Esophagus squamous epithelium (tissue), 5 donors: ENCODE measurements around the gene ITPRIPL2. TPM values are rescaled to one million over a fixed set of nuclear protein-coding genes. Genes with fewer than 3 reads are reported as not detected.

Source experiments
- DNase-seq: peaks from one replicate; lab custom pipeline; 2025; lab: John Stamatoyannopoulos, UW
- H3K27ac ChIP-seq, 4 donors: fragments of 200-600 bp; sonication (generic); one replicate each; pipeline ENCODE4 v1.5.1; 2016 to 2019; ENCODE audit warnings: mild to moderate bottlenecking in 1 of 4
- H3K27me3 ChIP-seq, 4 donors: fragments of 200-600 bp; sonication (generic); 1 replicate in 3 of 4; 2 replicates in 1 of 4; pipeline versions ENCODE4 v1.5.1 to v1.6.0; 2017 to 2021; ENCODE audit warnings: antibody characterized with exemption in 1 of 4
- H3K36me3 ChIP-seq, 3 donors: fragments of 200-600 bp; sonication (generic); one replicate each; pipeline ENCODE4 v1.5.1; 2016 to 2019
- H3K4me1 ChIP-seq, 3 donors: fragments of 200-600 bp; sonication (generic); one replicate each; pipeline ENCODE4 v1.5.1; 2017 to 2019
- H3K4me3 ChIP-seq, 4 donors: fragments of 200-600 bp; sonication (generic); 1 replicate in 3 of 4; 2 replicates in 1 of 4; pipeline ENCODE4 v1.5.1; 2016 to 2019; ENCODE audit warnings: mild to moderate bottlenecking in 2 of 4, moderate library complexity in 1 of 4
- H3K9me3 ChIP-seq, 3 donors: fragments of 200-600 bp; sonication (generic); one replicate each; pipeline ENCODE4 v1.5.1; 2016 to 2019
- CTCF ChIP-seq, 6 experiments: fragments of 450-650 bp in 4 of 6; fragments of 200-600 bp in 2 of 6; sonication (generic) in 2 of 6; IDR thresholded peaks; one replicate each; pipeline ENCODE4 v1.5.1; 2016 to 2019; ENCODE audit warnings: antibody characterized with exemption in 6 of 6, mild to moderate bottlenecking in 4 of 6, moderate library complexity in 4 of 6
- POLR2A ChIP-seq, 4 donors: fragments of 450-650 bp; IDR thresholded peaks; one replicate each; pipeline ENCODE4 v1.6.1; 2017; ENCODE audit warnings: antibody characterized with exemption in 4 of 4, mild to moderate bottlenecking in 4 of 4, moderate library complexity in 3 of 4
- WGBS, 2 donors: methylation state at CpG; one replicate each; pipeline ENCODE4 v1.1.5; 2018; 5-methylcytosine and 5-hydroxymethylcytosine counted together
- intact Hi-C: fragments of 100-400 bp; cut with DNase I; formaldehyde crosslinking; loops from one replicate; pipeline ENCODE4 v1.15.0; 2022
- total RNA-seq, 4 donors: library from RNA; depleted of rRNA; stranded (reverse); fragments of >200 nt; gene quantifications; one replicate each; pipeline ENCODE4 v1.1.0, GENCODE V29; 2016
- donor health status: DM: yes; HTN: yes; CAD: no.

ITPRIPL2 gene
- total RNA-seq, 4 donors from 2014 or later: 18.3 to 78.6 (median 42.4) TPM

- H3K27me3 ChIP-seq: no peaks in the 10 kb centered on the region
- intact Hi-C loops: no loop called here
- H3K36me3 ChIP-seq: no peaks in the 10 kb centered on the region
- H3K4me3 ChIP-seq: peak overlapping the region in 2 of 4 donors; percentile 14 to 24
- 30 to 33% methylated on average over 9 to 10 of the region's 10 CpGs for WGBS, 2 donors
- peak overlapping the region; percentile 76 to 87 (median 80) for H3K27ac ChIP-seq
- TF ChIP-seq CTCF (IDR thresholded peaks at IDR 0.05): no peak
- TF ChIP-seq POLR2A (IDR thresholded peaks at IDR 0.05): no peak
- peaks cover 65 to 100% (median 72%) of the 10 kb centered on the region in 3 donors for H3K4me1 ChIP-seq
- DNase-seq: no peak
- no peaks in the 10 kb centered on the region for H3K9me3 ChIP-seq
Measured at GRCh38 chr16:19136549-19137196, 22.9 kb downstream of the ITPRIPL2 start.

DNA sequence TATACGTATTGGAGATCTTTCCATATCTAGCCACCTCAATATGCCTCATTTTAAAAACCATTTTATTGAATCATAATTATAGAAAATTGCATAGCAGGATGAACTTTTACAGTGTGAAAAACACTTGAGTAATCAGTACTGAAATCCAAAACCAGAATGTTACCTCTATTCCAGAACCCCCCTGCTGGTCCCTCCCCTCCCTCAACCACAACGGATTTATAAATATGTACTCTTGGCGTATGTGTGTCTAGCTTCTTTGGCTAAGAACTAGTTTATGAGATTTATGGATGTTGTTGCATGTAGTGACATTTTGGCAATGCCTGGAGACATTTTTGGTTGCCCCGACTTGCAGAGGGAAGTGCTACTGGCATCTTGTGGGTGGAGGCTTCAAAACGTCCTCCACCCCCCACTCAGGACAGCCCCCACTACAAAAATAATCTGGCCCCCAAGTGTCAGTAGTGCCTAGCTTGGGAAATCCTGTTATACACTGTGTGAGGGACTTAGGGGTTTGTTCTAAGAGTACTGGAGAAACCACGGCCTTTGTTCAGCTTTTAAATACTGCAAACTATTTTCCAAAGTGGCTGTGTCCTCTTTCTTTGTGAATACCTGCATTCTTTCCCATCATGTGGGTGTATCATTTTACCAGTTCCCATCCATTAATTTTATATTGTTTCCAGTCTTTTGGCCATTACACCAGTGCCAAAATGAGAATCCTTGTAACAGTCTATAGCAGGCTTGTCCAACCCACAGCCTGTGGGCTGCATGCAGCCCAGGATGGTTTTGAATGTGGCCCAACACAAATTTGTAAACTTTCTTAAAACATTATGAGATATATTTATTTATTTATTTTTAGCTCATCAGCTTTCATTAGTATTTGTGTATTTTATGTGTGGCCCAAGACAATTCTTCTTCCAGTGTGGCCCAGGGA lies 23.7 kb downstream of the ITPRIPL2 start:
- TF ChIP-seq CTCF (IDR thresholded peaks at IDR 0.05) (no peak), POLR2A (IDR thresholded peaks at IDR 0.05) (no peak)
- 15 to 27% methylated on average over 6 of the region's 6 CpGs for whole genome bisulfite sequencing, 2 donors
- peaks cover 57 to 100% (median 70%) of the 10 kb centered on the region in 3 donors for H3K4me1 ChIP-seq
- peak overlapping the region; percentile 76 to 87 (median 80) for H3K27ac ChIP-seq
- H3K9me3 ChIP-seq: no peaks in the 10 kb centered on the region
- H3K36me3 ChIP-seq: no peaks in the 10 kb centered on the region
- intact Hi-C loops: no loop called here
- DNase-seq: no peak
- H3K4me3 ChIP-seq: no peak overlapping the region
- H3K27me3 ChIP-seq: no peaks in the 10 kb centered on the region

DNA sequence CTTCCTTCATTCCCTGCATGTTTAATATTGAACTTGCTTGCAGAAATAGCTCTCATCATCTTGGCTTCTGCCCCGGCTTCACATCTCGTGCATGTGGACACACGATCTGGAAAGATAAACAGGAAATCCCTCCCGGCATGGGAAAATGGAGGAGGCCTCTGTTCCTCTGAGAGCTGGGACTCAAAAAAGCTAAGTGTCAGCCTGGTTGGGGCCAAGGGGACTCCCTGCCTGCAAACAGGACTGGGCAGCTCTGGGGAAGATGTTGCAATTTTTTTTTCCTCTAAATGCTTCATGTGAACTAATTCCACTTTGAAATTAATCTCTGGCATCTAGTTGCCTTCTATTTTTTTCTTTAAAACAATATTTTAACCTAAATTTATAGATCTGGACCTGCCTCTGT lies 24.8 kb downstream of the ITPRIPL2 start:
- Histone ChIP-seq H3K4me1 (peaks cover 49 to 100% (median 68%) of the 10 kb centered on the region in 3 donors), H3K27ac (peak overlapping the region; percentile 30 to 87 (median 80)), H3K36me3 (no peaks in the 10 kb centered on the region), H3K9me3 (no peaks in the 10 kb centered on the region), H3K27me3 (no peaks in the 10 kb centered on the region), H3K4me3 (no peak overlapping the region)
- intact Hi-C loops: no loop called here
- no peak for TF ChIP-seq CTCF (IDR thresholded peaks at IDR 0.05)
- TF ChIP-seq POLR2A (IDR thresholded peaks at IDR 0.05): no peak
- 0 to 10% methylated on average over 4 of the region's 4 CpGs for WGBS, 2 donors
- DNase-seq: no peak

DNA sequence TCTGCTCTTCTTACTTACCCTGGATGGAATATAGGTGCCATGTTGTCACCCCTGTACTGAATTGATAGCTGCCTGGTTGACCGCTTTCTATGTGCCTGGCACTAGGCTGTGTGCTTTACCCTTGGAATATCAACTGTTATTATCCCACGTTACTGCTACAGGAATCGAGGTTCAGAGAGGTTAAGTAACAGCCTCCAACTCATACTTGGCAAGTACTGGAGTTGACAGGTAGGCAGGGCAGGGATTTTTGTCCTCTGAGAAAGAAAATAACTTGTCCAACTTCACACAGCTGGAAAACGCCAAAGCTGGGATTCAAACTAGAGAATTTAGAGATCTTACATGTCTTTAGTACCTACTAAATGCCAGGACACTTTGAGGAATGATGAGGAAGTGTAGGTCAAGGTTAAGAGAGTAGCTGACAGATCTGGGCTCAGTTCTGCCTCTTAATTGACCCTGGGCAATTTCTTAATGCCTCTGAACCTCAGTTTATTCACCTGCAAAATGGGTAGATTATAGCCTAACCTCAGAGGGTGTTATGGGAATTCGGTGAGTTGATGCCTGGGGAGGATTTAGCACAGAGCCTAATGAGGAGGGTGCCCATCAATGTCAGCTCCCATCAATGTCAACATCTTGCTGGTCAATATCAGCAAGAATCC lies 25.8 kb downstream of the ITPRIPL2 start:
- Histone ChIP-seq H3K4me1 (peaks cover 49 to 100% (median 67%) of the 10 kb centered on the region in 3 donors), H3K9me3 (no peaks in the 10 kb centered on the region), H3K27ac (peak overlapping the region; percentile 45 to 87 (median 71)), H3K36me3 (no peaks in the 10 kb centered on the region), H3K4me3 (no peak overlapping the region), H3K27me3 (no peaks in the 10 kb centered on the region)
- WGBS, 2 donors: 15 to 50% methylated on average over 3 to 5 of the region's 5 CpGs
- no peak for DNase-seq
- intact Hi-C loops: no loop called here
- TF ChIP-seq POLR2A (IDR thresholded peaks at IDR 0.05) (no peak), CTCF (IDR thresholded peaks at IDR 0.05) (no peak)
